Transverse colon (tissue), 4 donors: Measurements from ENCODE around the gene RNF214. TPM values are rescaled to one million over a fixed set of nuclear protein-coding genes. Genes with fewer than 3 reads are reported as not detected.

Experiments used
- DNase-seq: peaks from one replicate; pipeline ENCODE4 v3.0.0-alpha.2; 2019
- H3K27ac ChIP-seq, 4 donors: fragments of 200-600 bp; sonication (generic); 2 replicates each; pipeline ENCODE4 v1.5.1; 2016 to 2018; ENCODE audit warnings: inconsistent platforms in 4 of 4
- H3K27me3 ChIP-seq: fragments of 200-600 bp; sonication (generic); 2 replicates; pipeline ENCODE4 v1.5.1; 2017; ENCODE audit warnings: inconsistent platforms
- H3K36me3 ChIP-seq, 4 donors: fragments of 200-600 bp; sonication (generic); 2 replicates each; pipeline ENCODE4 v1.5.1; 2017 to 2019; ENCODE audit warnings: inconsistent platforms in 4 of 4
- H3K4me1 ChIP-seq, 4 donors: fragments of 200-600 bp; sonication (generic); 2 replicates each; pipeline ENCODE4 v1.5.1; 2017 to 2020; ENCODE audit warnings: inconsistent platforms in 4 of 4
- H3K4me3 ChIP-seq, 4 donors: fragments of 200-600 bp; sonication (generic); 1 replicate in 1 of 4; 2 replicates in 3 of 4; pipeline versions ENCODE4 v1.5.1 to v1.6.1; 2017 to 2019; ENCODE audit warnings: inconsistent platforms in 4 of 4
- H3K9me3 ChIP-seq, 2 donors: fragments of 200-600 bp; sonication (generic); 2 replicates each; pipeline ENCODE4 v1.5.1; 2017 to 2019; ENCODE audit warnings: inconsistent platforms in 2 of 2
- CTCF ChIP-seq, 5 experiments: fragments of 200-600 bp in 3 of 5; fragments of 450-650 bp in 2 of 5; sonication (generic) in 3 of 5; IDR thresholded peaks; 1 replicate in 2 of 5; 2 replicates in 3 of 5; pipeline ENCODE4 v1.5.1; 2016 to 2017; ENCODE audit warnings: antibody characterized with exemption in 5 of 5, inconsistent platforms in 3 of 5, mild to moderate bottlenecking in 2 of 5, moderate library complexity in 1 of 5
- EP300 ChIP-seq: sonication (generic); formaldehyde crosslinking; IDR thresholded peaks from one replicate; pipeline ENCODE4 v1.6.1; 2017; ENCODE audit warnings: antibody characterized with exemption, low read depth
- POLR2A ChIP-seq: fragments of 450-650 bp; IDR thresholded peaks from one replicate; pipeline ENCODE4 v1.6.1; 2016; ENCODE audit warnings: antibody characterized with exemption, mild to moderate bottlenecking, moderate library complexity
- POLR2AphosphoS5 ChIP-seq, 3 donors: sonication (generic); formaldehyde crosslinking; IDR thresholded peaks; one replicate each; pipeline ENCODE4 v1.6.1; 2016; ENCODE audit warnings: antibody characterized with exemption in 3 of 3
- WGBS, 2 donors: methylation state at CpG; one replicate each; pipeline ENCODE4 v1.1.5; 2018; ENCODE audit warnings: low coverage in 1 of 2; 5-methylcytosine and 5-hydroxymethylcytosine counted together
- in situ Hi-C, 4 donors: fragments of 200-750 bp; cut with MboI; loops; one replicate each; pipeline versions ENCODE4 v1.15.0 to v1.15.1; 2017; ENCODE audit warnings: low sequenced_read_pairs in 3 of 4, low pct_ligation_motif_present in 1 of 4, low pct_unique_long_range_greater_than_20kb in 1 of 4
- intact Hi-C: fragments of 100-400 bp; cut with DNase I; formaldehyde crosslinking; loops from one replicate; pipeline ENCODE4 v1.15.1; 2023; ENCODE audit warnings: low total_unique reads
- total RNA-seq, 4 donors: library from RNA; depleted of rRNA; stranded (reverse); fragments of >200 nt; gene quantifications; one replicate each; pipeline ENCODE4 v1.1.0, GENCODE V29; 2016

RNF214 gene
- total RNA-seq, 4 donors from 2014 or later: 11.1 to 139 (median 14.5) TPM

DNA sequence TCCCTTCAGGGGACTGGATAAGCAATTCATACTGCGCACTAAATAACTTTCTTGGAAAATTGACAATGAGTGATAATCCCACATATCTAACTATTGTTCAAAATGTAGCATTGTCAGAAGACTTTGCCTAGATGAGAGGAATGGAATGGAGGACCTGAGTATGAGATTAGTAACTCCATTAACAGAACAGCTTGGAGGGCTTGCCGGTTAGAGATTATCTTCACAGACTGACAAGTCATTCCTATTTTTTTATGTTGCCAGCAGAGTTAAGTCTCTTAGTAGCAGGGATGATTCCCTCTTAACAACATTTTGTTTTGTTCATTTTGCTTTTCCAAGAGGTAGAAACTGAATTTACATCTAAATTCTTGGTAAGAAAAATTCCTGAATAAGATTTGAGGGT, 51.6 kb downstream of the RNF214 start:
- in situ Hi-C loops: no loop called here
- DNase-seq: no peak
- Histone ChIP-seq H3K27me3 (no peaks in the 10 kb centered on the region), H3K27ac (no peak overlapping the region), H3K36me3 (peaks cover 0 to 64% (median 16%) of the 10 kb centered on the region in 4 donors), H3K4me1 (no peaks in the 10 kb centered on the region), H3K4me3 (no peak overlapping the region), H3K9me3 (no peaks in the 10 kb centered on the region)
- TF ChIP-seq POLR2AphosphoS5 (IDR thresholded peaks at IDR 0.05): no peak
- no peak for TF ChIP-seq CTCF (IDR thresholded peaks at IDR 0.05)
- TF ChIP-seq POLR2A: no peak
- TF ChIP-seq EP300: no peak
- intact Hi-C loops: no loop called here
- WGBS, 2 donors: 88 to 94% methylated on average over 1 to 2 of the region's 2 CpGs

DNA sequence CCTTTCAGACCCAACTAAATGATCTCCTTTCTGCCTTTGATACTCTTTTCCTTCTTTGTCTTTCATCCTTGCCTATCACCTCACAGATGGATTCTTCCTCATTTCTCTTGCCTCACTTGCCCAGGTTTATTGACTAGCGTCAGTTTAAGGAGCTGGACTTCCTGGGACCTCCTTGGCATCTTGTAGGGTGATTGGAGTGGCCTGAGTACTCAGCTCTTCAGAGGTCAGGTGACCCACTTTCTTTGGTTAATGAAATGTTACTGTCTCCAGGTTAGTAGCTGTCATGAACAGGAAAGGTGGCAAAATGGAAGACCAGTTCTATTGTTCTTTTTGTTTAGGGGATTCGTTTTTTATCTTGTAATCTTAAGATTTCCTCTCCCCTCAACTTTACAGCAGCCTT, 54.1 kb downstream of the RNF214 start:
- Histone ChIP-seq H3K4me3 (no peak overlapping the region), H3K36me3 (peaks cover 0 to 54% (median 16%) of the 10 kb centered on the region in 4 donors), H3K9me3 (no peaks in the 10 kb centered on the region), H3K27ac (no peak overlapping the region), H3K27me3 (no peaks in the 10 kb centered on the region), H3K4me1 (no peaks in the 10 kb centered on the region)
- DNase-seq: no peak
- WGBS, 2 donors: 85 to 86% methylated on average over 2 of the region's 2 CpGs
- TF ChIP-seq POLR2A (no peak), POLR2AphosphoS5 (IDR thresholded peaks at IDR 0.05) (no peak), EP300 (no peak), CTCF (IDR thresholded peaks at IDR 0.05) (no peak)
- intact Hi-C loops: no loop called here
- in situ Hi-C loops: no loop called here

- 50 to 70% methylated on average over 1 to 3 of the region's 3 CpGs for WGBS, 2 donors
- no peaks in the 10 kb centered on the region for H3K4me1 ChIP-seq
- peaks cover 0 to 46% (median 15%) of the 10 kb centered on the region in 4 donors for H3K36me3 ChIP-seq
- intact Hi-C loops (no loop called here), in situ Hi-C loops (no loop called here)
- no peak for TF ChIP-seq POLR2A
- no peak for TF ChIP-seq CTCF (IDR thresholded peaks at IDR 0.05)
- no peak for TF ChIP-seq POLR2AphosphoS5 (IDR thresholded peaks at IDR 0.05)
- no peak for TF ChIP-seq EP300
- no peak overlapping the region for H3K27ac ChIP-seq
- H3K9me3 ChIP-seq: no peaks in the 10 kb centered on the region
- H3K4me3 ChIP-seq: no peak overlapping the region
- H3K27me3 ChIP-seq: no peaks in the 10 kb centered on the region
- no peak for DNase-seq
Measured at GRCh38 chr11:117287668-117288067, 55.2 kb downstream of the RNF214 start.

- no peaks in the 10 kb centered on the region for H3K4me1 ChIP-seq
- intact Hi-C loops: no loop called here
- 100% methylated on average over 1 of the region's 1 CpG; no CpG with 5 or more reads in 1 of the 2 donors for WGBS, 2 donors
- TF ChIP-seq CTCF (IDR thresholded peaks at IDR 0.05) (no peak), POLR2A (no peak), POLR2AphosphoS5 (IDR thresholded peaks at IDR 0.05) (no peak)
- no peaks in the 10 kb centered on the region for H3K27me3 ChIP-seq
- in situ Hi-C loops: no loop called here
- no peaks in the 10 kb centered on the region for H3K9me3 ChIP-seq
- H3K4me3 ChIP-seq: no peak overlapping the region
- no peak overlapping the region for H3K27ac ChIP-seq
- DNase-seq: no peak
- peaks cover 0 to 27% (median 5%) of the 10 kb centered on the region in 4 donors for H3K36me3 ChIP-seq
Measured at GRCh38 chr11:117289795-117290194, 57.3 kb downstream of the RNF214 start.
